Esophagus (tissue), 2 donors: ENCODE results near the gene TMEM107. TPM values are rescaled to one million over a fixed set of nuclear protein-coding genes. Genes with fewer than 3 reads are reported as not detected.
"Not testable (repeated sequence)": the region's sequence is repeated elsewhere in the genome, so short reads cannot be mapped to it uniquely, and the experiment has no call there.

ENCODE experiments used
- H3K27ac ChIP-seq, 2 donors: one replicate each; pipeline ENCODE4 v1.5.1; 2013; ENCODE audit warnings: low read depth in 2 of 2, mild to moderate bottlenecking in 2 of 2, inconsistent platforms in 1 of 2, low read length in 1 of 2, moderate library complexity in 1 of 2
- H3K27me3 ChIP-seq, 2 donors: one replicate each; pipeline ENCODE4 v1.6.1; 2013; ENCODE audit warnings: low read length in 2 of 2, control low read depth in 1 of 2, mild to moderate bottlenecking in 1 of 2; ENCODE audit not compliant: insufficient read depth in 2 of 2, control insufficient read depth in 1 of 2
- H3K36me3 ChIP-seq, 2 donors: one replicate each; pipeline ENCODE4 v1.6.1; 2013; ENCODE audit warnings: low read length in 1 of 2; ENCODE audit not compliant: control insufficient read depth in 2 of 2, insufficient read depth in 2 of 2
- H3K4me1 ChIP-seq, 2 donors: one replicate each; pipeline ENCODE4 v1.6.1; 2013; ENCODE audit warnings: low read length in 1 of 2; ENCODE audit not compliant: control insufficient read depth in 2 of 2, insufficient read depth in 2 of 2
- H3K4me3 ChIP-seq, 2 donors: one replicate each; pipeline ENCODE4 v1.5.1; 2013; ENCODE audit warnings: low read length in 2 of 2, mild to moderate bottlenecking in 2 of 2, low read depth in 1 of 2, moderate library complexity in 1 of 2
- H3K9me3 ChIP-seq, 2 donors: one replicate each; pipeline ENCODE4 v1.6.1; 2013; ENCODE audit warnings: mild to moderate bottlenecking in 2 of 2, low read depth in 1 of 2, low read length in 1 of 2, moderate library complexity in 1 of 2; ENCODE audit not compliant: control insufficient read depth in 2 of 2, insufficient read depth in 1 of 2
- WGBS, 2 donors: extraction: QIAGEN DNeasy Blood & Tissue Kit; methylation state at CpG; one replicate each; pipeline ENCODE4 v1.1.7; 2013; 5-methylcytosine and 5-hydroxymethylcytosine counted together
- polyA plus RNA-seq, 2 donors: library from polyadenylated mRNA; stranded (reverse); fragments of 200-250 nt; gene quantifications; one replicate each; pipeline ENCODE4 v1.2.3, GENCODE V29; 2013
- donor health status: healthy with polysubstance abuse.
- donor health status: Bipolar disorder and iron deficiency.

The TMEM107 gene
- 1 to 10 TPM; 5.6 to 8.9 TPM for polyA plus RNA-seq

GRCh38 chr17:8176197-8176940 lies at the start of gene TMEM107:
Gene TMEM107 (minus strand): TSS chr17:8176380. CDS start chr17:8176286, 94 bp downstream.
- H3K27me3 ChIP-seq: no peaks in the 10 kb centered on the region
- H3K9me3 ChIP-seq: no peaks in the 10 kb centered on the region
- peak within 1 kb of the TSS; percentile 75 to 76 for H3K4me3 ChIP-seq
- H3K4me1 ChIP-seq: peaks cover 4 to 17% of the 10 kb centered on the region in 2 donors
- 1% methylated on average over 53 to 56 of the region's 56 CpGs for WGBS, 2 donors
- no peaks in the 10 kb centered on the region for H3K36me3 ChIP-seq
- H3K27ac ChIP-seq: peak within 1 kb of the TSS; percentile 39 to 77

GRCh38 chr17:8224891-8225812 lies 49.0 kb upstream of the TMEM107 start:
- H3K4me3 ChIP-seq: no peak overlapping the region
- no peaks in the 10 kb centered on the region for H3K27me3 ChIP-seq
- 77 to 80% methylated on average over 26 of the region's 26 CpGs for WGBS, 2 donors
- H3K4me1 ChIP-seq: peaks cover 4 to 7% of the 10 kb centered on the region in 2 donors
- no peaks in the 10 kb centered on the region for H3K9me3 ChIP-seq
- H3K27ac ChIP-seq: peak overlapping the region in 1 of 2 donors; percentile 33
- H3K36me3 ChIP-seq: peaks cover 9 to 18% of the 10 kb centered on the region in 2 donors

GRCh38 chr17:8223356-8224126 lies 47.4 kb upstream of the TMEM107 start:
- Histone ChIP-seq H3K4me3 (peak overlapping the region; percentile 63 to 66), H3K36me3 (peaks cover 0 to 6% of the 10 kb centered on the region in 2 donors), H3K4me1 (peaks cover 4 to 7% of the 10 kb centered on the region in 2 donors), H3K27me3 (no peaks in the 10 kb centered on the region), H3K9me3 (no peaks in the 10 kb centered on the region), H3K27ac (peak overlapping the region; percentile 99)
- WGBS, 2 donors: 6 to 7% methylated on average over 24 to 27 of the region's 27 CpGs

- peak overlapping the region; percentile 63 to 66 for H3K4me3 ChIP-seq
- H3K36me3 ChIP-seq: no peaks in the 10 kb centered on the region
- peak overlapping the region; percentile 99 for H3K27ac ChIP-seq
- peaks cover 4 to 7% of the 10 kb centered on the region in 2 donors for H3K4me1 ChIP-seq
- H3K9me3 ChIP-seq: no peaks in the 10 kb centered on the region
- H3K27me3 ChIP-seq: no peaks in the 10 kb centered on the region
- 0 to 1% methylated on average over 49 of the region's 49 CpGs for WGBS, 2 donors
Measured at GRCh38 chr17:8222630-8223355, 46.6 kb upstream of the TMEM107 start.

GRCh38 chr17:8222380-8222629 lies 46.1 kb upstream of the TMEM107 start:
- Histone ChIP-seq H3K9me3 (no peaks in the 10 kb centered on the region), H3K4me1 (peaks cover 4 to 7% of the 10 kb centered on the region in 2 donors), H3K4me3 (peak overlapping the region; percentile 63 to 66), H3K36me3 (no peaks in the 10 kb centered on the region), H3K27ac (peak overlapping the region; percentile 99), H3K27me3 (no peaks in the 10 kb centered on the region)
- 1% methylated on average over 9 of the region's 9 CpGs for WGBS, 2 donors

- no peaks in the 10 kb centered on the region for H3K36me3 ChIP-seq
- WGBS, 2 donors: 0 to 1% methylated on average over 40 of the region's 40 CpGs
- no peaks in the 10 kb centered on the region for H3K9me3 ChIP-seq
- H3K27ac ChIP-seq: peak overlapping the region; percentile 99
- peaks cover 4 to 7% of the 10 kb centered on the region in 2 donors for H3K4me1 ChIP-seq
- H3K27me3 ChIP-seq: no peaks in the 10 kb centered on the region
- H3K4me3 ChIP-seq: peak overlapping the region; percentile 63 to 66
Measured at GRCh38 chr17:8221663-8222379, 45.6 kb upstream of the TMEM107 start.

GRCh38 chr17:8220783-8221662 lies 44.8 kb upstream of the TMEM107 start:
- Histone ChIP-seq H3K27ac (peak overlapping the region; percentile 99), H3K4me1 (peaks cover 4 to 7% of the 10 kb centered on the region in 2 donors), H3K36me3 (no peaks in the 10 kb centered on the region), H3K9me3 (no peaks in the 10 kb centered on the region), H3K27me3 (no peaks in the 10 kb centered on the region), H3K4me3 (peak overlapping the region; percentile 63 to 66)
- 1% methylated on average over 45 of the region's 45 CpGs for WGBS, 2 donors

- not testable (repeated sequence) for H3K27me3 ChIP-seq, H3K27ac ChIP-seq, H3K36me3 ChIP-seq, H3K4me3 ChIP-seq, H3K4me1 ChIP-seq, H3K9me3 ChIP-seq
- WGBS, 2 donors: 89 to 91% methylated on average over 15 of the region's 15 CpGs
Measured at GRCh38 chr17:8214000-8214399, 37.8 kb upstream of the TMEM107 start.
